ENCODE results near the gene FNDC4. TPM values are rescaled to one million over a fixed set of nuclear protein-coding genes. Genes with fewer than 3 reads are reported as not detected.

Gene FNDC4
- 9.0 and 16.9 TPM in 2 replicates for total RNA-seq

GRCh38 chr2:27494944-27495554, at the start of gene FNDC4:
Gene FNDC4, minus strand, starts transcription at chr2:27495200. Its CDS starts 521 bp downstream, at chr2:27494679.

GRCh38 chr2:27496357-27497287, 1.6 kb upstream of the FNDC4 start, which contains the start of gene GCKR:
Gene GCKR, plus strand, starts transcription at chr2:27496839. Its CDS starts 66 bp downstream, at chr2:27496905.

DNA sequence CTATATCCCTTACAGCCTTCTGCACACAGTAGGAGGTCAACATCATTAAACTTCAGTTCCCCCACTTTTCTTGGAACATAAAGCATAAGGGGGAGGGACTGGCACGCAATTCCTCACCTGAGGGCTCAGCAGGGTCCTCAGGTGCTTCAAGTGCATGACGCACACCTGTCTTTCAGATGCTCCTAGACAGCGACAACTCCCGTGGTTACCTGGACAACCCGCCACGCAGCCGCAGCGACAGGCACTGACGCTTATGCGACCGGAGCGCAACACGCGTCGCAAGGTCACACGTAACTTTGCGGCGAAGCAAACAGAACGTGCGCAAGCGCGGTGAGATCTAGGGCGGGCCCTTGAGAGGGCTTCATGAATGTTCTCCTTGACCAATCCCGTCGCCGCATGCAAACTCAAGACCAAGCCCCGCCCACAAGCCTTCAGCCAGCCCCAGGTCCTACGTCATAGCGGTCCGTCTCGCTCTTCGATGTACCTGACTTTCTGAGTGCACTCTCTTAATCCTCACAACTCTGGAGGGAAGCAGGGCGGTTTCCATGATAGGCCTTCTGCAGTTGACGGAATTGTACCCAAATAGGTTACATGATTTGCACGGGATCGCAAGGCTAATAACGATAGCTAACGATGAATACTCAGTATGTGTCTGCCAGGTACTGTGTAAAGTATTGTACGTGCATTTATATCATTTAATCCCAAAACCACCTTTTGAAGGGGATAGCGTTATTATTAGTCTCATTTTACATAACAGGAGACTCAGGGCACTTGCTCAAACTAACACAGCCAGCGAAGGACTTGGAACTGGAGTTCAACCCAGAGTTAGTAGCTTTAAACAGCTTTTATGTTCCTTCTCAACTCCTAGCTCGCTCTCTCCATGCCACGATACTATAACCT, 5.3 kb downstream of the FNDC4 start, which contains the start of gene IFT172:
IFT172 (minus strand) TSS at position 246 of the 900 bp plus-strand sequence; CDS start at position 156, 90 bp downstream.

DNA sequence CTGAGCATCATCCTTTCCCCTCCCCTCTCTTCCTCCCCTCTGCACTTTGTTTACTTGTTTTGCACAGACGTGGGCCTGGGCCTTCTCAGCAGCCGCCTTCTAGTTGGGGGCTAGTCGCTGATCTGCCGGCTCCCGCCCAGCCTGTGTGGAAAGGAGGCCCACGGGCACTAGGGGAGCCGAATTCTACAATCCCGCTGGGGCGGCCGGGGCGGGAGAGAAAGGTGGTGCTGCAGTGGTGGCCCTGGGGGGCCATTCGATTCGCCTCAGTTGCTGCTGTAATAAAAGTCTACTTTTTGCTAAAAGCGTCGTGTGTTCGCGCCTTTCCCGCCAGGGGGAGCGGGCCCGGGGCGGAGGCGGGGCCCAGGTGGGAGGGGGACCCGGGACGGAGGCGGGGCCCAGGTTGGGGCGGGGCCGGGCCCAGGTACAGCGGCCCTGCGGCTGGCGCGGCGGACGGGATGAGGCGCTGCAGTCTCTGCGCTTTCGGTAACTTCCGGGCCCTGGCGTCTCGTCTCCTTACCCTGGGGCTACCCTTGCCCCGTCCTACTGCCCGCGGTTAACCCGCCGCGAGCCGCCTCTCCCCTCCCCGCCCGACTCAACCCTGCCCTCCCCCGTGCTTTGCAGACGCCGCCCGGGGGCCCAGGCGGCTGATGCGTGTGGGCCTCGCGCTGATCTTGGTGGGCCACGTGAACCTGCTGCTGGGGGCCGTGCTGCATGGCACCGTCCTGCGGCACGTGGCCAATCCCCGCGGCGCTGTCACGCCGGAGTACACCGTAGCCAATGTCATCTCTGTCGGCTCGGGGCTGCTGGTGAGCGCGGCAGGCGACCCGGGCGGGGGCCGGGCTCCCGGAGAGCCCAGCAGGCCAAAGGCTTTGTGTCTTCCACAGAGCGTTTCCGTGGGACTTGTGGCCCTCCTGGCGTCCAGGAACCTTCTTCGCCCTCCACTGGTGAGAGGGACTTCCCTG, 52.8 kb downstream of the FNDC4 start, which contains the start of gene KRTCAP3:
KRTCAP3 (plus strand) TSS at position 424 of the 962 bp plus-strand sequence; CDS start at position 456, 32 bp downstream.

Other genes starting within 250 kb of the FNDC4 start
- not detected in 2 replicates for gene SLC30A3, start 232.2 kb downstream of the FNDC4 start, total RNA-seq
- not detected in 2 replicates for gene DNAJC5G, start 219.8 kb downstream of the FNDC4 start, total RNA-seq
- 0.24 and 0.43 TPM in 2 replicates for gene TRIM54, start 212.8 kb downstream of the FNDC4 start, total RNA-seq
- gene UCN, start 186.8 kb downstream of the FNDC4 start, total RNA-seq: 0.48 and 0.85 TPM in 2 replicates
- 33.3 and 52.4 TPM in 2 replicates for gene MPV17, start 172.1 kb downstream of the FNDC4 start, total RNA-seq
- gene GTF3C2, start 138.4 kb downstream of the FNDC4 start, total RNA-seq: 26.0 and 31.3 TPM in 2 replicates
- 19.0 and 22.7 TPM in 2 replicates for gene EIF2B4, start 124.9 kb downstream of the FNDC4 start, total RNA-seq
- gene SNX17, start 124.6 kb downstream of the FNDC4 start, total RNA-seq: 125 and 136 TPM in 2 replicates
- 4.5 and 8.9 TPM in 2 replicates for gene ZNF513, start 114.5 kb downstream of the FNDC4 start, total RNA-seq
- gene PPM1G, start 85.6 kb downstream of the FNDC4 start, total RNA-seq: 77.2 and 99.3 TPM in 2 replicates
- gene NRBP1, start 66.6 kb downstream of the FNDC4 start, total RNA-seq: 67.1 and 95.7 TPM in 2 replicates
- 28.0 and 28.6 TPM in 2 replicates for gene KRTCAP3, start 52.8 kb downstream of the FNDC4 start, total RNA-seq
- gene IFT172, start 5.5 kb downstream of the FNDC4 start, total RNA-seq: 3.8 and 5.8 TPM in 2 replicates
- not detected in 2 replicates for gene GCKR, start 1.6 kb upstream of the FNDC4 start, total RNA-seq
- gene ZNF512, start 87.8 kb upstream of the FNDC4 start, total RNA-seq: 3.2 and 8.7 TPM in 2 replicates
- 0.85 and 1.9 TPM in 2 replicates for gene CCDC121, start 133.8 kb upstream of the FNDC4 start, total RNA-seq
- gene GPN1, start 133.8 kb upstream of the FNDC4 start, total RNA-seq: 36.9 and 51.8 TPM in 2 replicates
- 17.1 and 19.4 TPM in 2 replicates for gene SUPT7L, start 168.4 kb upstream of the FNDC4 start, total RNA-seq
- 23.2 and 27.7 TPM in 2 replicates for gene SLC4A1AP, start 168.7 kb upstream of the FNDC4 start, total RNA-seq